Mucosa of descending colon (tissue), 3 donors: ENCODE data around the gene EIF3M. TPM values are rescaled to one million over a fixed set of nuclear protein-coding genes. Genes with fewer than 3 reads are reported as not detected.

Experiments used
- ATAC-seq: fragments of 200-7000 bp; cut with Tn5 transposase; one replicate; pipeline ENCODE4 v1.9.1; 2020; ENCODE audit warnings: mild to moderate bottlenecking, moderate library complexity
- DNase-seq, 3 donors: peaks; one replicate each; pipeline ENCODE4 v3.0.0-alpha.2; 2020
- H3K36me3 ChIP-seq: fragments of 200-600 bp; one replicate; pipeline ENCODE4 v1.8.0; 2021; ENCODE audit warnings: low read depth, mild to moderate bottlenecking
- H3K4me1 ChIP-seq: fragments of 200-600 bp; one replicate; pipeline ENCODE4 v1.8.0; 2021; ENCODE audit warnings: low read depth, mild to moderate bottlenecking
- H3K4me3 ChIP-seq: fragments of 200-600 bp; one replicate; pipeline ENCODE4 v1.8.0; 2021; ENCODE audit warnings: mild to moderate bottlenecking
- H3K9me3 ChIP-seq: fragments of 200-600 bp; one replicate; pipeline ENCODE4 v1.8.0; 2021; ENCODE audit warnings: mild to moderate bottlenecking
- intact Hi-C, 2 donors: fragments of 100-400 bp; cut with DNase I in 1 of 2; cut with micrococcal nuclease in 1 of 2; formaldehyde crosslinking; loops; one replicate each; pipeline versions ENCODE4 v1.11.0 to v1.11.1; 2022; cut with DNase I, micrococcal nuclease
- total RNA-seq, 3 donors: library from RNA; stranded (reverse); fragmentation: NEBNext Ultra II Directional in 2 of 3; extraction: Animal tissue kit (Norgen Biotek cat#: 25700) in 2 of 3; gene quantifications; one replicate each; pipeline versions ENCODE4 v1.2.1 to v1.2.4, GENCODE V29; 2021 to 2023
- TF ChIP-seq, protein P1 (sequence below): fragments of 200-600 bp; IDR thresholded peaks from one replicate; pipeline ENCODE4 v1.8.0; 2022; ENCODE audit warnings: antibody characterized with exemption, mild to moderate bottlenecking
- donor health status: DM: no; HTN: no; CAD: no; lungs with moderate emphysema.
- donor health status: DM: no; HTN: no; CAD: no.
- donor health status: DM: no; HTN: yes; CAD: no.

The EIF3M gene
- total RNA-seq, 3 donors from 2014 or later, result 132 to 167 (median 162) TPM

DNA sequence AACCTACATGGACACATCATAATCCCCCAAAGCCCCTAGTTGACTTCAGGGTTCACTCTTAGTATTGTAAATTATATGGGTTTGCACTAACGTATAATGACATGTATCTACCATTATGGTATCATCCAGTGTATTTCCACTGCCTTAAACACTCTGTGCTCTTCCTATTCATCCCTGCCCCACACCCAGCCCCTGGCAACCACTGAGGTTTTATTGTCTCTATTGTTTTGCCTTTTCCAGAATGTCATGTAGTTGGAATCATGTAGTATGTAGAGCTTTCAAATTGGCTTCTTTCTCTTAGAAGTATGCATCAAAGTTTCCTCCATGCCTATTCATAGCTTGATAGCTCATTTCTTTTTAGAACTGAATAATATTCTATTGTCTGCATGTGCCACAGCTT, 16.5 kb upstream of the EIF3M start:
- intact Hi-C loops, result no loop called here
- TF ChIP-seq, protein P1, sequence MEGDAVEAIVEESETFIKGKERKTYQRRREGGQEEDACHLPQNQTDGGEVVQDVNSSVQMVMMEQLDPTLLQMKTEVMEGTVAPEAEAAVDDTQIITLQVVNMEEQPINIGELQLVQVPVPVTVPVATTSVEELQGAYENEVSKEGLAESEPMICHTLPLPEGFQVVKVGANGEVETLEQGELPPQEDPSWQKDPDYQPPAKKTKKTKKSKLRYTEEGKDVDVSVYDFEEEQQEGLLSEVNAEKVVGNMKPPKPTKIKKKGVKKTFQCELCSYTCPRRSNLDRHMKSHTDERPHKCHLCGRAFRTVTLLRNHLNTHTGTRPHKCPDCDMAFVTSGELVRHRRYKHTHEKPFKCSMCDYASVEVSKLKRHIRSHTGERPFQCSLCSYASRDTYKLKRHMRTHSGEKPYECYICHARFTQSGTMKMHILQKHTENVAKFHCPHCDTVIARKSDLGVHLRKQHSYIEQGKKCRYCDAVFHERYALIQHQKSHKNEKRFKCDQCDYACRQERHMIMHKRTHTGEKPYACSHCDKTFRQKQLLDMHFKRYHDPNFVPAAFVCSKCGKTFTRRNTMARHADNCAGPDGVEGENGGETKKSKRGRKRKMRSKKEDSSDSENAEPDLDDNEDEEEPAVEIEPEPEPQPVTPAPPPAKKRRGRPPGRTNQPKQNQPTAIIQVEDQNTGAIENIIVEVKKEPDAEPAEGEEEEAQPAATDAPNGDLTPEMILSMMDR, result no peak

DNA sequence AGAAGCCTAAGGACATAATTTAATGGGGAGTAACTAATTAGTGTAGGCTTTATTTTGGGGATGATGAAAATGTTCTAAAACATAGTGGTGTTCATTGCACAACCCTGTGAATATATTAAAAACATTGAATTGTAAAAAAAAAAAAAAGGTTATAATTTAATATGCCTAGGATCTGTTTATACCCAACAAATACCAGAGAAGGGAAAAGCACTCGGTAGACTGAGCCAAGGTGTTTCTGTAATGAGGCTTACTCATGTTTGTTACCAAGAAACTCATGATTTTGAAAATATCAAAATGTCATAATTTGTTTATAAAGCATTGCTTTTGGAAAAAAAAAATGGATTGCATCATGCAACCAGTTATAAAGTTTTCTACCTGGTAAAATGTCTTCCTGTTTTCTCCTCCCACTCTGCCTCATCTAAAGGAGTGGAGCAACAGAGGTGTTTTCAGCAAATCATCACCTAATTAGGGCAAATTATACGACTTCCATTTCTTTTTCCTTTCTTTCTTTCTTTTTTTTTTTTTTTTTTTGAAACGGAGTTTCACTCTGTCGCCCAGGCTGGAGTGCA, 14.2 kb upstream of the EIF3M start:
- DNase-seq, result no peak
- intact Hi-C loops, result no loop called here
- ATAC-seq, result no peak
- Histone ChIP-seq H3K36me3 (no peaks in the 10 kb centered on the region), H3K9me3 (no peaks in the 10 kb centered on the region), H3K4me3 (no peak overlapping the region), H3K4me1 (no peaks in the 10 kb centered on the region)
- TF ChIP-seq, protein P1, result no peak

More for the DNA sequence above, 16.5 kb upstream of the EIF3M start:
- no peaks in the 10 kb centered on the region for H3K9me3 ChIP-seq
- DNase-seq (no peak), ATAC-seq (no peak)
- H3K4me1 ChIP-seq, result no peaks in the 10 kb centered on the region
- H3K4me3 ChIP-seq, result no peak overlapping the region
- H3K36me3 ChIP-seq, result no peaks in the 10 kb centered on the region

DNA sequence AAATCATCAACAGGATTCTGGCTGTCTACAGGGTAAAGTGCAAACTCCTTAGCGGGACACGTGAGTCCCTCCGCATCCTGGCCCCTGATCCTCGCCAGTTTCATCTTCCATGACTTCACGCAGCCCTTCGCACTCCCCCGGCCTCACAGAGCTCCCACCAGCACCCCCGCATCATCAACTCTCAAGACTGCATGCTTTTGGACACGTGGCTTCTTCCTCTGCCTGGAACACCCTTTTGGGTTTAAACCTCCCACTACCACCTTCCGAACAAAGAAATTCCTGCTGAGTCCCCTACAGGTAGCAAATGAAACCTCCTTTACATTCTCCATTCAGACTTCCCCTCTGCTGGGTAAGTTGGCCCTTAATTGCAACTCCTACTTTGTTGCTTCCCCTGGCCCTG, 12.6 kb upstream of the EIF3M start:
- TF ChIP-seq, protein P1, result no peak
- DNase-seq (no peak), ATAC-seq (no peak)
- Histone ChIP-seq H3K4me3 (no peak overlapping the region), H3K4me1 (no peaks in the 10 kb centered on the region), H3K9me3 (no peaks in the 10 kb centered on the region), H3K36me3 (no peaks in the 10 kb centered on the region)
- intact Hi-C loops, result no loop called here

DNA sequence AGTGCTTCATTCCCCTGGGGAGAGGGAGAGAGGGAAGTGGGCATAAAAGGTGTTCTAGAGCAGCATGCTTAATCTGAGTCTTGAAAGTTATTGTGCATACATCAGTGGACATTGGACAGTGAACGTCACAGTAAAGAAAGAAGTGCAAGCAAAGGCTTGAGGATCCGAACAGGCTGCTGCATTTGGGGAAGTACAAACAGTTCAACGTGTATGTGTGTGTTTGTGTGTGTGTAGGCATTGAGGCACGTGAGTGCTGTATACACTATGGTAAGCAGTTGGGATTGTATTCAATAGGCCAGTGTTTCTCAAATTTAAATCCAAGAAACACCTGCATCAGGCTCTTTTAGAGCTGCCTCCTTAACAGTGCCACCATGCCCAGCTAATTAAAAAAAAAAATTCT, 10.4 kb upstream of the EIF3M start:
- H3K36me3 ChIP-seq, result no peaks in the 10 kb centered on the region
- H3K4me3 ChIP-seq, result no peak overlapping the region
- no peak for DNase-seq
- ATAC-seq, result no peak
- TF ChIP-seq, protein P1, result no peak
- intact Hi-C loops, result no loop called here
- no peaks in the 10 kb centered on the region for H3K4me1 ChIP-seq
- no peaks in the 10 kb centered on the region for H3K9me3 ChIP-seq

DNA sequence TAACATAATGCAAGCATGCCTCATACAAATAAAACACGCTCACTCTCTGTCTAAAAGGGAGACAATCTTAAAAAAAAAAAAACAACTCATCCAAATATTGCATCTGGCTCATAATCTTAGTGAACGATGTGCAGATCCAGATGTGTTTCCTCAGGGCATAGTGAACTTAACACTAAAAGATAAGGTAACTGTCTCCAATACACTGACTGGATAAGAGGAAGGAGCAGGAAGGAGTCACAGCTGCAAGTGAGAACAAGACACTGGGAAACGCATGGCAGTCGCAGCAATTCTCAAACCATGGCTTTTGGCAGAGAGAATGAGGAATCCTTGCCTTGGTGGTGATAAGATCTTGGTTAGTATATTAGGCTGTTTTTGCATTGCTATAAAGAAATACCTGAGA, 9.2 kb upstream of the EIF3M start:
- H3K36me3 ChIP-seq, result no peaks in the 10 kb centered on the region
- H3K4me1 ChIP-seq, result no peaks in the 10 kb centered on the region
- intact Hi-C loops, result no loop called here
- DNase-seq, result no peak
- no peak for ATAC-seq
- no peak overlapping the region for H3K4me3 ChIP-seq
- H3K9me3 ChIP-seq, result no peaks in the 10 kb centered on the region
- TF ChIP-seq, protein P1, result no peak

DNA sequence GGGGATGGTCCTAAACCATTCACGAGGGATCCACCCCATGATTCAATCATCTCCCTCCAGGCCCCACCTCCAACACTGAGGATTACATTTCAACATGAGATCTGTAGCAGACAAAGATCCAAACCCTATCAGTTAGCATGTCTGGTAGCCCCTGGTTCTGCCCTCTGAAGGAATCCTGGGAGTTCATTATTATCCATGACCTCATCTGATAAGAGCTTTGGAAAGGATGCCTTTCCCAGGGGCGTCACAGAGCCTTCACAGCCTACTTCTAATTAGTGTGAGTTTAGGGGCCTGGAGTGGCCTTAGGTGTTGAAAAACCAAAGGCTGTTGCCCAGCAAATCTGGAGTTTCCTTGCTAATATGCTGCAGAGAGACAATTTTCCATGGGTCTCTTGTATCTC, 8.6 kb upstream of the EIF3M start:
- Histone ChIP-seq H3K36me3 (no peaks in the 10 kb centered on the region), H3K4me3 (no peak overlapping the region), H3K4me1 (no peaks in the 10 kb centered on the region), H3K9me3 (no peaks in the 10 kb centered on the region)
- intact Hi-C loops, result no loop called here
- TF ChIP-seq, protein P1, result no peak
- DNase-seq (no peak), ATAC-seq (no peak)
